Activated CD4-positive, CD25-positive, alpha-beta regulatory T cell treated with anti-CD3 and anti-CD28 coated beads, Interleukin-2, amount 50 U/mL, for 72 hours (primary cell): Measurements from ENCODE around the gene MUL1.
"Not testable (repeated sequence)": the region's sequence is repeated elsewhere in the genome, so short reads cannot be mapped to it uniquely, and the experiment has no call there.

ENCODE experiments used
- DNase-seq: peaks from one replicate; pipeline ENCODE4 v3.0.0; 2021

MUL1 gene

GRCh38 chr1:20507564-20508410, at the start of gene MUL1:
Gene MUL1, minus strand, starts transcription at chr1:20508151. Its CDS starts 127 bp downstream, at chr1:20508024.
- DNase-seq = peak; percentile 96

- DNase-seq = no peak
Measured at GRCh38 chr1:20555758-20556120, 47.8 kb upstream of the MUL1 start.

- DNase-seq = no peak
Measured at GRCh38 chr1:20555025-20555757, 47.2 kb upstream of the MUL1 start.

GRCh38 chr1:20552728-20553445, 44.9 kb upstream of the MUL1 start:
- DNase-seq = no peak

- DNase-seq = no peak
Measured at GRCh38 chr1:20551945-20552727, 44.2 kb upstream of the MUL1 start, which contains the start of gene FAM43B. Gene FAM43B, plus strand, starts transcription at chr1:20552573. Its CDS starts 401 bp downstream, at chr1:20552974.

- DNase-seq = no peak
Measured at GRCh38 chr1:20551161-20551560, 43.2 kb upstream of the MUL1 start.

GRCh38 chr1:20546637-20547036, 38.7 kb upstream of the MUL1 start:
- DNase-seq = no peak

- DNase-seq = no peak
Measured at GRCh38 chr1:20540281-20540680, 32.3 kb upstream of the MUL1 start.

GRCh38 chr1:20538760-20539551, 31.0 kb upstream of the MUL1 start:
- DNase-seq = no peak

GRCh38 chr1:20538227-20538626, 30.3 kb upstream of the MUL1 start:
- DNase-seq = no peak

GRCh38 chr1:20534659-20535417, 26.9 kb upstream of the MUL1 start:
- no peak for DNase-seq

GRCh38 chr1:20533635-20534034, 25.7 kb upstream of the MUL1 start:
- DNase-seq = no peak

- DNase-seq = no peak
Measured at GRCh38 chr1:20530901-20531300, 22.9 kb upstream of the MUL1 start.

GRCh38 chr1:20530306-20530705, 22.4 kb upstream of the MUL1 start:
- DNase-seq = no peak

- no peak for DNase-seq
Measured at GRCh38 chr1:20528221-20528620, 20.3 kb upstream of the MUL1 start.

GRCh38 chr1:20526267-20526666, 18.3 kb upstream of the MUL1 start:
- no peak for DNase-seq

GRCh38 chr1:20521960-20522861, 14.3 kb upstream of the MUL1 start:
- DNase-seq = peak; percentile 62

GRCh38 chr1:20519609-20520262, 11.8 kb upstream of the MUL1 start:
- not testable (repeated sequence) for DNase-seq
